Parathyroid adenoma (tissue), 2 donors: ENCODE measurements around the gene PCNT.

ENCODE experiments used
- H2AFZ ChIP-seq: fragments of 300-600 bp; sonication (generic); one replicate; pipeline ENCODE4 v1.7.0; 2017; ENCODE audit warnings: antibody characterized with exemption, mild to moderate bottlenecking
- H3K27ac ChIP-seq: fragments of 300-600 bp; sonication (generic); one replicate; pipeline ENCODE4 v1.7.0; 2017
- H3K27me3 ChIP-seq: fragments of 300-600 bp; sonication (generic); one replicate; pipeline ENCODE4 v1.7.0; 2017; ENCODE audit warnings: low read length; ENCODE audit not compliant: control insufficient read depth, insufficient read depth
- H3K36me3 ChIP-seq: fragments of 300-600 bp; sonication (generic); one replicate; pipeline ENCODE4 v1.7.0; 2017; ENCODE audit warnings: low read length; ENCODE audit not compliant: control insufficient read depth, insufficient read depth
- H3K4me1 ChIP-seq: fragments of 300-600 bp; sonication (generic); one replicate; pipeline ENCODE4 v1.7.0; 2017; ENCODE audit warnings: control low read depth
- H3K4me2 ChIP-seq: fragments of 300-600 bp; sonication (generic); one replicate; pipeline ENCODE4 v1.7.0; 2017; ENCODE audit warnings: low read length
- H3K4me3 ChIP-seq: fragments of 300-600 bp; sonication (generic); one replicate; pipeline ENCODE4 v1.7.0; 2017; ENCODE audit warnings: low read depth, low read length
- H3K79me2 ChIP-seq: fragments of 300-600 bp; sonication (generic); one replicate; pipeline ENCODE4 v1.7.0; 2017; ENCODE audit warnings: control low read depth
- H3K9ac ChIP-seq: fragments of 300-600 bp; sonication (generic); one replicate; pipeline ENCODE4 v1.7.0; 2017; ENCODE audit warnings: mild to moderate bottlenecking
- H3K9me3 ChIP-seq: fragments of 300-600 bp; sonication (generic); one replicate; pipeline ENCODE4 v1.7.0; 2017; ENCODE audit warnings: low read length; ENCODE audit not compliant: control insufficient read depth
- CTCF ChIP-seq: fragments of 300-600 bp; sonication (generic); IDR thresholded peaks from one replicate; pipeline ENCODE4 v1.7.0; 2017; ENCODE audit warnings: antibody characterized with exemption, mild to moderate bottlenecking
- donor health status: primary hyperparathyroidism.

Gene PCNT

GRCh38 chr21:46356494-46357334 is 32.8 kb downstream of the PCNT start:
- TF ChIP-seq CTCF: no peak
- H2AFZ ChIP-seq: no peak overlapping the region
- no peaks in the 10 kb centered on the region for H3K27me3 ChIP-seq
- H3K79me2 ChIP-seq: no peaks in the 10 kb centered on the region
- no peak overlapping the region for H3K4me3 ChIP-seq
- no peak overlapping the region for H3K4me2 ChIP-seq
- no peak overlapping the region for H3K9ac ChIP-seq
- H3K27ac ChIP-seq: no peak overlapping the region
- H3K4me1 ChIP-seq: no peaks in the 10 kb centered on the region
- H3K36me3 ChIP-seq: no peaks in the 10 kb centered on the region
- H3K9me3 ChIP-seq: no peaks in the 10 kb centered on the region

- Histone ChIP-seq H3K27ac (no peak overlapping the region), H3K4me1 (no peaks in the 10 kb centered on the region), H3K9me3 (no peaks in the 10 kb centered on the region), H3K79me2 (no peaks in the 10 kb centered on the region), H3K27me3 (no peaks in the 10 kb centered on the region), H3K9ac (no peak overlapping the region), H3K36me3 (no peaks in the 10 kb centered on the region), H2AFZ (no peak overlapping the region), H3K4me3 (no peak overlapping the region), H3K4me2 (no peak overlapping the region)
- TF ChIP-seq CTCF: no peak
These were observed 33.3 kb downstream of the PCNT start for GRCh38 chr21:46357335-46357604.

GRCh38 chr21:46357684-46358425 is 33.9 kb downstream of the PCNT start:
- no peak overlapping the region for H2AFZ ChIP-seq
- H3K9me3 ChIP-seq: no peaks in the 10 kb centered on the region
- no peak for TF ChIP-seq CTCF
- no peaks in the 10 kb centered on the region for H3K79me2 ChIP-seq
- H3K27me3 ChIP-seq: no peaks in the 10 kb centered on the region
- H3K27ac ChIP-seq: no peak overlapping the region
- no peak overlapping the region for H3K4me2 ChIP-seq
- no peak overlapping the region for H3K9ac ChIP-seq
- no peaks in the 10 kb centered on the region for H3K4me1 ChIP-seq
- no peak overlapping the region for H3K4me3 ChIP-seq
- no peaks in the 10 kb centered on the region for H3K36me3 ChIP-seq

- no peak overlapping the region for H3K4me2 ChIP-seq
- H3K27me3 ChIP-seq: no peaks in the 10 kb centered on the region
- no peak overlapping the region for H3K27ac ChIP-seq
- H3K79me2 ChIP-seq: no peaks in the 10 kb centered on the region
- H3K9ac ChIP-seq: no peak overlapping the region
- no peaks in the 10 kb centered on the region for H3K36me3 ChIP-seq
- no peaks in the 10 kb centered on the region for H3K4me1 ChIP-seq
- TF ChIP-seq CTCF: no peak
- no peak overlapping the region for H3K4me3 ChIP-seq
- H3K9me3 ChIP-seq: no peaks in the 10 kb centered on the region
- no peak overlapping the region for H2AFZ ChIP-seq
These were observed 37.2 kb downstream of the PCNT start for GRCh38 chr21:46361176-46361575.

- H3K36me3 ChIP-seq: no peaks in the 10 kb centered on the region
These were observed 38.0 kb downstream of the PCNT start for GRCh38 chr21:46361935-46362334.

More at GRCh38 chr21:46361935-46362334, 38.0 kb downstream of the PCNT start:
- H3K27me3 ChIP-seq: no peaks in the 10 kb centered on the region
- no peak overlapping the region for H3K9ac ChIP-seq
- no peak overlapping the region for H3K27ac ChIP-seq
- no peak overlapping the region for H3K4me2 ChIP-seq
- no peaks in the 10 kb centered on the region for H3K79me2 ChIP-seq
- H3K4me1 ChIP-seq: no peaks in the 10 kb centered on the region
- no peaks in the 10 kb centered on the region for H3K9me3 ChIP-seq
- TF ChIP-seq CTCF: no peak
- no peak overlapping the region for H3K4me3 ChIP-seq
- no peak overlapping the region for H2AFZ ChIP-seq
